H1 (cell line): ENCODE data around the gene DPYD. TPM values are rescaled to one million over a fixed set of nuclear protein-coding genes. Genes with fewer than 3 reads are reported as not detected.

Experiments
- CTCF ChIA-PET: fragments of 300-600 bp; sonication (Branson Sonifier 250); formaldehyde crosslinking; loops from one replicate; lab custom pipeline; 2021; ENCODE audit not compliant: partially characterized antibody; lab: Charles Lee
- POLR2A ChIA-PET: fragments of 300-600 bp; sonication (Branson Sonifier 250); formaldehyde crosslinking; loops from one replicate; lab custom pipeline; 2021; ENCODE audit warnings: inconsistent platforms; ENCODE audit not compliant: partially characterized antibody; lab: Charles Lee
- DNase-seq, 2 experiments: peaks; one replicate each; pipeline versions ENCODE4 v3.0.0 to v3.0.0-alpha.2; 2010 to 2022; ENCODE audit warnings: low spot score in 2 of 2, low read depth in 1 of 2, mixed read lengths in 1 of 2
- FAIRE-seq: peaks from 2 replicates; lab custom pipeline; 2011; peaks lifted over from hg19 to GRCh38; lab: Jason Lieb, UNC
- H2AFZ ChIP-seq: 2 replicates; pipeline ENCODE4 v1.8.1; 2012; ENCODE audit warnings: low read length, inconsistent platforms
- H2AK5ac ChIP-seq: 2 replicates; pipeline ENCODE4 v1.6.1; 2013; ENCODE audit warnings: low read depth, low read length
- H2BK120ac ChIP-seq: replicated peaks from 2 replicates; pipeline ENCODE3; 2013; ENCODE audit warnings: low read depth, low read length, inconsistent platforms
- H2BK12ac ChIP-seq: 2 replicates; pipeline ENCODE4 v1.6.1; 2013; ENCODE audit warnings: low read depth, low read length
- H2BK15ac ChIP-seq: 2 replicates; pipeline ENCODE4 v1.6.1; 2013; ENCODE audit warnings: low read length
- H2BK20ac ChIP-seq: 2 replicates; pipeline ENCODE4 v1.6.1; 2013; ENCODE audit warnings: low read length
- H2BK5ac ChIP-seq: 2 replicates; pipeline ENCODE4 v1.6.1; 2013; ENCODE audit warnings: low read depth, low read length
- H3K14ac ChIP-seq: 2 replicates; pipeline ENCODE4 v1.6.1; 2013; ENCODE audit warnings: inconsistent platforms; ENCODE audit not compliant: insufficient read length
- H3K18ac ChIP-seq: 2 replicates; pipeline ENCODE4 v1.6.1; 2013; ENCODE audit warnings: low read length; ENCODE audit errors: extremely low read depth
- H3K23ac ChIP-seq: 2 replicates; pipeline ENCODE4 v1.6.1; 2013; ENCODE audit warnings: inconsistent platforms; ENCODE audit not compliant: insufficient read length
- H3K23me2 ChIP-seq: 2 replicates; pipeline ENCODE4 v1.6.1; 2013; ENCODE audit warnings: low read depth, low read length
- H3K27ac ChIP-seq: 2 replicates; pipeline ENCODE4 v1.6.1; 2011; ENCODE audit warnings: low read depth, low read length, inconsistent platforms
- H3K27me3 ChIP-seq, 4 experiments: replicated peaks in 1 of 4; 1 replicate in 1 of 4; 2 replicates in 3 of 4; pipeline versions ENCODE4 v1.6.1 to v1.8.1; 2011 to 2013; ENCODE audit warnings: low read length in 3 of 4, mild to moderate bottlenecking in 3 of 4, inconsistent platforms in 2 of 4, mixed read lengths in 2 of 4, moderate library complexity in 1 of 4; ENCODE audit not compliant: control insufficient read depth in 3 of 4, insufficient read depth in 3 of 4; ENCODE audit errors: extremely low read depth in 1 of 4
- H3K36me3 ChIP-seq, 4 experiments: 2 replicates each; pipeline versions ENCODE4 v1.6.1 to v1.8.1; 2011 to 2013; ENCODE audit warnings: mild to moderate bottlenecking in 4 of 4, low read length in 3 of 4, moderate library complexity in 2 of 4, control low read depth in 1 of 4, inconsistent platforms in 1 of 4; ENCODE audit not compliant: insufficient read depth in 4 of 4, control insufficient read depth in 2 of 4
- H3K4ac ChIP-seq: replicated peaks from 2 replicates; pipeline ENCODE3; 2013; ENCODE audit warnings: low read length, low read depth, mixed read lengths, inconsistent platforms; ENCODE audit not compliant: insufficient read length
- H3K4me1 ChIP-seq, 4 experiments: replicated peaks in 1 of 4; 1 replicate in 1 of 4; 2 replicates in 3 of 4; pipeline versions ENCODE4 v1.6.1 to v1.8.1; 2011 to 2013; ENCODE audit warnings: low read length in 3 of 4, inconsistent platforms in 2 of 4, mixed read lengths in 1 of 4; ENCODE audit not compliant: insufficient read depth in 4 of 4, control insufficient read depth in 3 of 4
- H3K4me2 ChIP-seq, 2 experiments: 2 replicates each; pipeline versions ENCODE4 v1.6.1 to v1.8.1; 2011 to 2013; ENCODE audit warnings: low read depth in 2 of 2, low read length in 2 of 2, control low read depth in 1 of 2, inconsistent platforms in 1 of 2, mild to moderate bottlenecking in 1 of 2; ENCODE audit not compliant: insufficient read depth in 1 of 2
- H3K4me3 ChIP-seq, 4 experiments: fragments of 200-600, 300-600 bp in 1 of 4; sonication (generic), shearing (Covaris generic), sonication (Bioruptor Twin) in 1 of 4; 2 replicates each; pipeline versions ENCODE4 v1.5.1 to v1.8.1; 2011 to 2016; ENCODE audit warnings: low read length in 4 of 4, low read depth in 3 of 4, control low read depth in 2 of 4, inconsistent platforms in 2 of 4, mild to moderate bottlenecking in 2 of 4, mixed read lengths in 1 of 4, moderate library complexity in 1 of 4; ENCODE audit not compliant: insufficient read depth in 2 of 4; ENCODE audit errors: extremely low read depth in 1 of 4
- H3K56ac ChIP-seq: replicated peaks from 2 replicates; pipeline ENCODE3; 2013; ENCODE audit warnings: low read depth, mild to moderate bottlenecking, mixed read lengths, low read length, inconsistent platforms; ENCODE audit not compliant: insufficient read length
- H3K79me1 ChIP-seq: 2 replicates; pipeline ENCODE4 v1.6.1; 2013; ENCODE audit warnings: low read depth, low read length, control low read depth
- H3K79me2 ChIP-seq, 2 experiments: 2 replicates each; pipeline versions ENCODE4 v1.6.1 to v1.8.1; 2012 to 2013; ENCODE audit warnings: low read length in 2 of 2, mild to moderate bottlenecking in 2 of 2, inconsistent platforms in 1 of 2; ENCODE audit not compliant: insufficient read depth in 2 of 2, control insufficient read depth in 1 of 2
- H3K9ac ChIP-seq, 4 experiments: replicated peaks in 1 of 4; 1 replicate in 1 of 4; 2 replicates in 3 of 4; pipeline versions ENCODE4 v1.6.1 to v1.8.1; 2011 to 2013; ENCODE audit warnings: low read depth in 3 of 4, low read length in 3 of 4, control low read depth in 2 of 4, mild to moderate bottlenecking in 2 of 4, moderate library complexity in 2 of 4, inconsistent platforms in 1 of 4; ENCODE audit errors: extremely low read depth in 1 of 4
- H3K9me3 ChIP-seq, 2 experiments: 2 replicates each; pipeline versions ENCODE4 v1.6.1 to v1.8.1; 2012 to 2013; ENCODE audit warnings: mild to moderate bottlenecking in 2 of 2, moderate library complexity in 2 of 2, control low read depth in 1 of 2, inconsistent platforms in 1 of 2, low read depth in 1 of 2, low read length in 1 of 2, mixed read lengths in 1 of 2; ENCODE audit not compliant: insufficient read depth in 2 of 2
- H4K20me1 ChIP-seq, 2 experiments: replicated peaks in 1 of 2; 2 replicates each; pipeline versions ENCODE3 to v1.8.1; 2011 to 2013; ENCODE audit warnings: inconsistent platforms in 2 of 2, low read length in 2 of 2, mild to moderate bottlenecking in 1 of 2; ENCODE audit not compliant: insufficient read depth in 2 of 2, control insufficient read depth in 1 of 2
- H4K5ac ChIP-seq: 2 replicates; pipeline ENCODE4 v1.6.1; 2013; ENCODE audit warnings: low read length, low read depth, mixed read lengths, inconsistent platforms; ENCODE audit not compliant: insufficient read length
- H4K8ac ChIP-seq: 2 replicates; pipeline ENCODE4 v1.8.0; 2013; ENCODE audit warnings: mild to moderate bottlenecking, moderate library complexity, low read length, inconsistent platforms; ENCODE audit not compliant: insufficient read depth; ENCODE audit errors: extremely low read depth
- H4K91ac ChIP-seq: replicated peaks from 2 replicates; pipeline ENCODE3; 2013; ENCODE audit warnings: low read length, mixed read lengths, inconsistent platforms; ENCODE audit not compliant: insufficient read length
- BCL11A ChIP-seq, 2 experiments: IDR thresholded peaks; one replicate each; pipeline ENCODE4 v1.6.1; 2011; ENCODE audit warnings: low read depth in 2 of 2, low read length in 2 of 2, mild to moderate bottlenecking in 2 of 2
- CBX8 ChIP-seq: fragments of 300-800, 300-1000 bp; sonication (generic); IDR thresholded peaks from 2 replicates; pipeline ENCODE4 v1.7.1; 2016; ENCODE audit warnings: low read depth, low read length, borderline replicate concordance
- CEBPB ChIP-seq: IDR thresholded peaks from 2 replicates; pipeline ENCODE4 v1.6.1; 2012; ENCODE audit warnings: low read depth, low read length
- EZH2 ChIP-seq: fragments of 200-600 bp; sonication (generic); IDR thresholded peaks from 2 replicates; pipeline ENCODE4 v1.7.1; 2012; ENCODE audit warnings: low read depth, mild to moderate bottlenecking, moderate library complexity, low read length, inconsistent platforms; ENCODE audit not compliant: severe bottlenecking
- GTF2F1 ChIP-seq: IDR thresholded peaks from 2 replicates; pipeline ENCODE4 v1.6.1; 2012; ENCODE audit warnings: low read depth, low read length, improper control_type of control experiment, borderline replicate concordance
- KDM1A ChIP-seq: fragments of 200-600, 300-600 bp; sonication (generic); IDR thresholded peaks from 2 replicates; pipeline ENCODE4 v1.7.1; 2016; ENCODE audit warnings: mild to moderate bottlenecking, low read length, borderline replicate concordance
- POU5F1 ChIP-seq: IDR thresholded peaks from 2 replicates; pipeline ENCODE4 v1.6.1; 2011; ENCODE audit warnings: low read depth, mild to moderate bottlenecking, low read length, moderate library complexity
- SIRT6 ChIP-seq: IDR thresholded peaks from one replicate; pipeline ENCODE4 v1.7.1; 2012; ENCODE audit warnings: low read length, inconsistent platforms
- TBP ChIP-seq: IDR thresholded peaks from 2 replicates; pipeline ENCODE4 v1.6.1; 2011; ENCODE audit warnings: low read depth, low read length, improper control_type of control experiment
- YY1 ChIP-seq: IDR thresholded peaks from 2 replicates; pipeline ENCODE4 v1.6.1; 2011; ENCODE audit warnings: low read depth, mild to moderate bottlenecking, low read length
- ZNF274 ChIP-seq: IDR thresholded peaks from 2 replicates; pipeline ENCODE4 v1.7.0; 2012; ENCODE audit warnings: low read length, borderline replicate concordance; ENCODE audit errors: extremely low read depth
- polyA plus RNA-seq, 7 experiments: library from polyadenylated mRNA; depleted of rRNA in 3 of 7; stranded (reverse) in 5 of 7; unstranded in 2 of 7; fragments of >200 nt in 5 of 7; fragments of 200-250 nt in 2 of 7; gene quantifications; 1 replicate in 5 of 7; 2 replicates in 1 of 7; 4 replicates in 1 of 7; pipeline versions ENCODE4 v1.2.1 to v1.2.3, GENCODE V29; 2011 to 2013; ENCODE audit warnings: missing spikeins in 2 of 7, mixed read lengths in 2 of 7
- total RNA-seq: library from RNA; stranded (reverse); fragmentation: NEBNext Ultra II Directional; extraction: Animal tissue kit (Norgen Biotek cat#: 25700); gene quantifications from 2 replicates; pipeline ENCODE4 v1.2.1, GENCODE V29; 2021
- TF ChIP-seq, protein P1 (sequence below), 3 experiments: IDR thresholded peaks; 1 replicate in 2 of 3; 2 replicates in 1 of 3; pipeline versions ENCODE4 v1.5.1 to v1.6.1; 2011; ENCODE audit warnings: low read length in 3 of 3, mild to moderate bottlenecking in 3 of 3, inconsistent platforms in 2 of 3, low read depth in 1 of 3, moderate library complexity in 1 of 3; ENCODE audit not compliant: insufficient read depth in 1 of 3; ENCODE audit errors: control extremely low read depth in 1 of 3
- TF ChIP-seq, protein P2 (sequence below): IDR thresholded peaks from 2 replicates; pipeline ENCODE4 v1.6.1; 2012; ENCODE audit warnings: inconsistent platforms

DPYD gene
- total and polyA plus RNA-seq, 2 of the 8 experiments (the other 6 are each of a cell fraction or from before 2014, with no cell fraction given): 0.29 to 0.73 TPM

DNA sequence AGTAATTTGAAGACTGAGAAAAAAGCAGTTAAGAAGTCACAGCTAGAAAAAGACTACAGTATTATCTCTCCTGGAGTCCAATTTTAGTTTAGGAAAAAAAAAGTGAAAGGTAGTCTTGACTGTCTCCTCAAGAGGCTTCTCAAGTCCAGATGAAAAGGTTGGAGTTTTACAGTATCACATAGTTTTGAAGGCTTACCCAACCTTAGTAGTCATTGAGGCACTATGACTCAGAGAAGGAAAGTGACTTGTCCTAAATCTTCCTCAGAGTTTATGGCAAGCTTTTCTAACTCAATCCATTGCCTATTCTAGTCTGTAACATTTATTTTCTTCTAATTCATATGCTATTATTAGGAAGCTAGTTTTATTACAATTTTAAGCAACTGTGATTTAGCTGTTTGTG lies 174.9 kb downstream of the DPYD start:
- CTCF ChIA-PET: interaction anchor here (0.5 to 1.4 kb wide), 2 partner anchors 284 to 608 kb away, joined by 3 read pairs; no protein-coding TSS in a partner anchor
- Histone ChIP-seq H4K5ac (no peak overlapping the region), H3K4me3 (no peak overlapping the region), H4K91ac (no peak overlapping the region), H3K9me3 (no peaks in the 10 kb centered on the region), H2BK12ac (no peak overlapping the region), H3K79me2 (no peaks in the 10 kb centered on the region), H3K18ac (no peak overlapping the region), H3K4ac (no peak overlapping the region), H4K20me1 (no peaks in the 10 kb centered on the region), H3K36me3 (no peaks in the 10 kb centered on the region), H3K23ac (no peak overlapping the region), H2BK120ac (no peak overlapping the region), H2AK5ac (no peak overlapping the region), H2BK5ac (no peak overlapping the region), H3K56ac (no peak overlapping the region), H3K23me2 (no peaks in the 10 kb centered on the region), H2AFZ (no peak overlapping the region), H4K8ac (no peak overlapping the region), H3K4me2 (no peak overlapping the region), H3K27me3 (no peaks in the 10 kb centered on the region), H2BK20ac (no peak overlapping the region), H3K9ac (no peak overlapping the region), H3K4me1 (peaks cover 0 to 4% (median 1%) of the 10 kb centered on the region in 4 experiments; a peak in 2 of 7 replicates), H2BK15ac (no peak overlapping the region), H3K27ac (no peak overlapping the region), H3K79me1 (no peaks in the 10 kb centered on the region), H3K14ac (no peak overlapping the region)
- POLR2A ChIA-PET: no interaction called here
- DNase-seq: no peak
- no peak for FAIRE-seq
- no peak for TF ChIP-seq KDM1A
- TF ChIP-seq GTF2F1: no peak
- TF ChIP-seq, protein P1, sequence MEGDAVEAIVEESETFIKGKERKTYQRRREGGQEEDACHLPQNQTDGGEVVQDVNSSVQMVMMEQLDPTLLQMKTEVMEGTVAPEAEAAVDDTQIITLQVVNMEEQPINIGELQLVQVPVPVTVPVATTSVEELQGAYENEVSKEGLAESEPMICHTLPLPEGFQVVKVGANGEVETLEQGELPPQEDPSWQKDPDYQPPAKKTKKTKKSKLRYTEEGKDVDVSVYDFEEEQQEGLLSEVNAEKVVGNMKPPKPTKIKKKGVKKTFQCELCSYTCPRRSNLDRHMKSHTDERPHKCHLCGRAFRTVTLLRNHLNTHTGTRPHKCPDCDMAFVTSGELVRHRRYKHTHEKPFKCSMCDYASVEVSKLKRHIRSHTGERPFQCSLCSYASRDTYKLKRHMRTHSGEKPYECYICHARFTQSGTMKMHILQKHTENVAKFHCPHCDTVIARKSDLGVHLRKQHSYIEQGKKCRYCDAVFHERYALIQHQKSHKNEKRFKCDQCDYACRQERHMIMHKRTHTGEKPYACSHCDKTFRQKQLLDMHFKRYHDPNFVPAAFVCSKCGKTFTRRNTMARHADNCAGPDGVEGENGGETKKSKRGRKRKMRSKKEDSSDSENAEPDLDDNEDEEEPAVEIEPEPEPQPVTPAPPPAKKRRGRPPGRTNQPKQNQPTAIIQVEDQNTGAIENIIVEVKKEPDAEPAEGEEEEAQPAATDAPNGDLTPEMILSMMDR (IDR thresholded peaks at IDR 0.05; ENCODE audit: control extremely low read depth in 1 of 3, insufficient read depth in 1 of 3, low read depth in 1 of 3, low read length in 3 of 3): no peak
- no peak for TF ChIP-seq TBP
- TF ChIP-seq CBX8: no peak
- TF ChIP-seq, protein P2, sequence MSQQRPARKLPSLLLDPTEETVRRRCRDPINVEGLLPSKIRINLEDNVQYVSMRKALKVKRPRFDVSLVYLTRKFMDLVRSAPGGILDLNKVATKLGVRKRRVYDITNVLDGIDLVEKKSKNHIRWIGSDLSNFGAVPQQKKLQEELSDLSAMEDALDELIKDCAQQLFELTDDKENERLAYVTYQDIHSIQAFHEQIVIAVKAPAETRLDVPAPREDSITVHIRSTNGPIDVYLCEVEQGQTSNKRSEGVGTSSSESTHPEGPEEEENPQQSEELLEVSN: no peak
- no peak for TF ChIP-seq YY1
- TF ChIP-seq BCL11A (IDR thresholded peaks at IDR 0.05; ENCODE audit: low read depth in 2 of 2, low read length in 2 of 2): no peak
- TF ChIP-seq POU5F1: no peak
- TF ChIP-seq SIRT6: no peak
- no peak for TF ChIP-seq CEBPB
- TF ChIP-seq EZH2: no peak
- TF ChIP-seq ZNF274: no peak
